Measurements from ENCODE around the gene ZBTB20.

GRCh38 chr3:114694251-114694650, 452.8 kb downstream of the ZBTB20 start:
- TF ChIP-seq EZH2phosphoT487 (IDR thresholded peaks at IDR 0.05; ENCODE audit: low read length) (no peak), CTCF (IDR thresholded peaks at IDR 0.05; ENCODE audit: low read length) (no peak)

Measured in MM.1S (cell line).